NCI-H2029 treated with DMSO at 0.1 percent for 48 hours (cell line): ENCODE data around the gene C2orf68.
A peak's percentile ranks its signal among the peaks of the same experiment; 100 is the strongest.
"Not testable (repeated sequence)": the region's sequence is repeated elsewhere in the genome, so short reads cannot be mapped to it uniquely, and the experiment has no call there.

Experiments
- DNase-seq: peaks from one replicate; lab custom pipeline; 2025; lab: John Stamatoyannopoulos, UW

Gene C2orf68

GRCh38 chr2:85611705-85612587, at the start of gene C2orf68:
Gene C2orf68 (minus strand): TSS chr2:85612066. CDS start chr2:85611984, 82 bp downstream.
- DNase-seq: peak; percentile 65

- no peak for DNase-seq
Measured at GRCh38 chr2:85661139-85661858, 49.4 kb upstream of the C2orf68 start.

- DNase-seq: no peak
Measured at GRCh38 chr2:85660725-85661124, 48.9 kb upstream of the C2orf68 start.

GRCh38 chr2:85660301-85660700, 48.4 kb upstream of the C2orf68 start:
- not testable (repeated sequence) for DNase-seq

- no peak for DNase-seq
Measured at GRCh38 chr2:85659324-85659981, 47.6 kb upstream of the C2orf68 start.

GRCh38 chr2:85657399-85657798, 45.5 kb upstream of the C2orf68 start:
- DNase-seq: not testable (repeated sequence)

GRCh38 chr2:85656468-85656867, 44.6 kb upstream of the C2orf68 start:
- DNase-seq: no peak

- no peak for DNase-seq
Measured at GRCh38 chr2:85655961-85656417, 44.1 kb upstream of the C2orf68 start.

GRCh38 chr2:85653996-85654395, 42.1 kb upstream of the C2orf68 start:
- no peak for DNase-seq

- DNase-seq: no peak
Measured at GRCh38 chr2:85652056-85652455, 40.2 kb upstream of the C2orf68 start.

GRCh38 chr2:85651097-85651496, 39.2 kb upstream of the C2orf68 start:
- DNase-seq: no peak

GRCh38 chr2:85650456-85650855, 38.6 kb upstream of the C2orf68 start:
- no peak for DNase-seq

- no peak for DNase-seq
Measured at GRCh38 chr2:85649201-85650190, 37.6 kb upstream of the C2orf68 start.

- no peak for DNase-seq
Measured at GRCh38 chr2:85648619-85649018, 36.8 kb upstream of the C2orf68 start.

GRCh38 chr2:85647823-85648526, 36.1 kb upstream of the C2orf68 start:
- no peak for DNase-seq

GRCh38 chr2:85646166-85646565, 34.3 kb upstream of the C2orf68 start:
- DNase-seq: no peak

GRCh38 chr2:85644909-85645308, 33.0 kb upstream of the C2orf68 start:
- no peak for DNase-seq

- DNase-seq: no peak
Measured at GRCh38 chr2:85642725-85643124, 30.9 kb upstream of the C2orf68 start.

- no peak for DNase-seq
Measured at GRCh38 chr2:85635636-85636035, 23.8 kb upstream of the C2orf68 start.

- DNase-seq: no peak
Measured at GRCh38 chr2:85635011-85635410, 23.1 kb upstream of the C2orf68 start.

- DNase-seq: no peak
Measured at GRCh38 chr2:85631316-85631715, 19.4 kb upstream of the C2orf68 start.
